GM12878 (cell line): Measurements from ENCODE around the gene HHLA2. TPM values are rescaled to one million over a fixed set of nuclear protein-coding genes. Genes with fewer than 3 reads are reported as not detected.

ENCODE experiments used
- ATAC-seq: fragments of 200-7000 bp; cut with Tn5 transposase; 3 replicates; pipeline ENCODE4 v1.9.1; 2020; ENCODE audit warnings: mild to moderate bottlenecking, moderate library complexity
- BruUV-seq: library from RNA; stranded (reverse); fragments of 400-500 nt; replicated peaks from 2 replicates; lab custom pipeline; 2021; lab: Mats Ljungman, UMichigan
- CTCF ChIA-PET: fragments of 300-600 bp; sonication (Branson Sonifier 250); formaldehyde crosslinking; extraction: SDS; loops from one replicate; lab custom pipeline; 2021; ENCODE audit warnings: inconsistent platforms; lab: Yijun Ruan, JAX
- POLR2A ChIA-PET: fragments of 350-600 bp; formaldehyde crosslinking; extraction: SDS; loops from one replicate; lab custom pipeline; 2021; ENCODE audit warnings: inconsistent platforms; lab: Charles Lee
- RAD21 ChIA-PET: fragments of 300-600 bp; sonication (Branson Sonifier 250); formaldehyde crosslinking; loops from one replicate; lab custom pipeline; 2023; ENCODE audit warnings: antibody characterized with exemption; ENCODE audit not compliant: unreplicated experiment; lab: Charles Lee
- SMC1A ChIA-PET: fragments of 300-600 bp; sonication (Branson Sonifier 250); formaldehyde crosslinking; loops from one replicate; lab custom pipeline; 2023; ENCODE audit not compliant: unreplicated experiment, uncharacterized antibody; lab: Charles Lee
- DNase-seq: peaks from one replicate; pipeline ENCODE4 v3.0.0-alpha.2; 2011; ENCODE audit warnings: low read depth, low spot score
- FAIRE-seq: peaks from 3 replicates; lab custom pipeline; 2011; peaks lifted over from hg19 to GRCh38; lab: Jason Lieb, UNC
- H2AFZ ChIP-seq: 2 replicates; pipeline ENCODE4 v1.6.0; 2011; ENCODE audit warnings: low read depth, low read length, control low read depth; ENCODE audit not compliant: control insufficient read depth
- H3K27ac ChIP-seq: 2 replicates; pipeline ENCODE4 v1.5.1; 2011; ENCODE audit warnings: control low read depth; ENCODE audit not compliant: control insufficient read depth, insufficient read depth
- H3K27me3 ChIP-seq, 2 experiments: replicated peaks in 1 of 2; 2 replicates each; pipeline versions ENCODE4 v1.6.0 to v1.6.1; 2011; ENCODE audit warnings: low read length in 1 of 2; ENCODE audit not compliant: control insufficient read depth in 2 of 2, insufficient read depth in 2 of 2
- H3K36me3 ChIP-seq, 2 experiments: 2 replicates each; pipeline ENCODE4 v1.5.1; 2011; ENCODE audit warnings: low read length in 1 of 2; ENCODE audit not compliant: control insufficient read depth in 2 of 2, insufficient read depth in 2 of 2
- H3K4me1 ChIP-seq: 2 replicates; pipeline ENCODE4 v1.6.1; 2011; ENCODE audit warnings: mild to moderate bottlenecking, low read length, moderate library complexity, mixed read lengths; ENCODE audit not compliant: control insufficient read depth, insufficient read depth
- H3K4me2 ChIP-seq: 2 replicates; pipeline ENCODE4 v1.6.0; 2011; ENCODE audit warnings: control low read depth; ENCODE audit not compliant: control insufficient read depth, insufficient read depth
- H3K4me3 ChIP-seq: fragments of 200-600 bp; sonication (generic); 2 replicates; pipeline ENCODE4 v1.5.1; 2016
- H3K79me2 ChIP-seq: 2 replicates; pipeline ENCODE4 v1.6.0; 2011; ENCODE audit warnings: low read length; ENCODE audit not compliant: control insufficient read depth, insufficient read depth
- H3K9ac ChIP-seq: 2 replicates; pipeline ENCODE4 v1.8.0; 2011; ENCODE audit warnings: low read length, control low read depth, mixed read lengths; ENCODE audit not compliant: control insufficient read depth, insufficient read depth
- H3K9me3 ChIP-seq: replicated peaks from 3 replicates; pipeline ENCODE4 v1.5.1; 2011; ENCODE audit warnings: mild to moderate bottlenecking, low read length; ENCODE audit not compliant: control insufficient read depth, insufficient read depth
- H4K20me1 ChIP-seq: 2 replicates; pipeline ENCODE4 v1.6.0; 2011; ENCODE audit not compliant: control insufficient read depth, insufficient read depth
- ATF7 ChIP-seq: fragments of 450-650 bp; IDR thresholded peaks from 2 replicates; pipeline ENCODE4 v1.6.1; 2016; ENCODE audit warnings: low read depth, mild to moderate bottlenecking
- BMI1 ChIP-seq: fragments of 450-650 bp; IDR thresholded peaks from 2 replicates; pipeline ENCODE4 v1.6.1; 2016; ENCODE audit warnings: mild to moderate bottlenecking, moderate library complexity, borderline replicate concordance
- CHD1 ChIP-seq: IDR thresholded peaks from 2 replicates; pipeline ENCODE4 v1.6.1; 2012; ENCODE audit warnings: low read depth, low read length, improper control_type of control experiment
- CHD4 ChIP-seq: fragments of 200-600 bp; sonication (generic); IDR thresholded peaks from 2 replicates; pipeline ENCODE4 v1.6.1; 2016; ENCODE audit warnings: mild to moderate bottlenecking
- CREM ChIP-seq: IDR thresholded peaks from 2 replicates; pipeline ENCODE4 v1.6.1; 2014; ENCODE audit warnings: antibody characterized with exemption, low read depth
- EED ChIP-seq: sonication (generic); IDR thresholded peaks from 2 replicates; pipeline ENCODE4 v1.6.1; 2016; ENCODE audit warnings: antibody characterized with exemption, low read depth
- ESRRA ChIP-seq: IDR thresholded peaks from 2 replicates; pipeline ENCODE4 v1.6.1; 2012; ENCODE audit warnings: mild to moderate bottlenecking, low read length, improper control_type of control experiment
- FOS ChIP-seq: IDR thresholded peaks from 3 replicates; pipeline ENCODE4 v1.6.1; 2011; ENCODE audit warnings: borderline replicate concordance; ENCODE audit not compliant: insufficient read length; ENCODE audit errors: extremely low read depth
- IRF4 ChIP-seq: IDR thresholded peaks from 2 replicates; pipeline ENCODE4 v1.6.1; 2011; ENCODE audit warnings: low read depth, low read length
- NFIC ChIP-seq: IDR thresholded peaks from 2 replicates; pipeline ENCODE4 v1.6.1; 2012; ENCODE audit warnings: low read depth, mild to moderate bottlenecking, inconsistent platforms, low read length, moderate library complexity
- SIX5 ChIP-seq: IDR thresholded peaks from 2 replicates; pipeline ENCODE4 v1.6.1; 2011; ENCODE audit warnings: mild to moderate bottlenecking, low read depth, low read length, moderate library complexity; ENCODE audit not compliant: severe bottlenecking
- SMC3 ChIP-seq: IDR thresholded peaks from 2 replicates; pipeline ENCODE4 v1.6.1; 2011; ENCODE audit warnings: low read length, improper control_type of control experiment, borderline replicate concordance
- SREBF1 ChIP-seq: IDR thresholded peaks from 2 replicates; pipeline ENCODE4 v1.6.1; 2012; ENCODE audit warnings: mild to moderate bottlenecking, low read length
- ZNF207 ChIP-seq: fragments of 450-650 bp; IDR thresholded peaks from 2 replicates; pipeline ENCODE4 v1.6.1; 2014; ENCODE audit warnings: antibody characterized with exemption, mild to moderate bottlenecking, borderline replicate concordance
- WGBS: methylation state at CpG from one replicate; pipeline ENCODE4 v1.1.6; 2016; ENCODE audit warnings: low lambda C conversion rate; ENCODE audit not compliant: insufficient replicate concordance, insufficient coverage; ENCODE audit errors: missing lambda C conversion rate; 5-methylcytosine and 5-hydroxymethylcytosine counted together
- in situ Hi-C: fragments of 300-500 bp; cut with MboI; formaldehyde crosslinking; loops from 9 replicates; pipeline ENCODE4 v1.14.3; 2018; ENCODE audit warnings: mixed read lengths
- intact Hi-C: fragments of 100-400 bp; cut with micrococcal nuclease; formaldehyde crosslinking; loops from one replicate; pipeline ENCODE4 v1.14.2; 2022; ENCODE audit not compliant: unreplicated experiment
- polyA plus RNA-seq, 11 experiments: library from polyadenylated mRNA; depleted of rRNA in 4 of 11; unstranded in 6 of 11; stranded (reverse) in 5 of 11; fragments of >200 nt; fragmentation: Nextera tagmentation in 4 of 11; fragmentation: Illumina TruSeq in 1 of 11; extraction: Ambion mirVana in 4 of 11; extraction: Trizol in 1 of 11; gene quantifications; 1 replicate in 1 of 11; 2 replicates in 10 of 11; pipeline versions ENCODE4 v1.2.1 to v1.2.3, GENCODE V29; 2011 to 2016; ENCODE audit warnings: inconsistent platforms in 2 of 11, missing spikeins in 2 of 11, low read depth in 1 of 11
- total RNA-seq, 4 experiments: library from RNA; depleted of rRNA in 3 of 4; stranded (reverse); fragments of >200 nt in 3 of 4; fragmentation: Illumina TruSeq in 1 of 4; extraction: Trizol in 1 of 4; gene quantifications; 2 replicates each; pipeline versions ENCODE4 v1.2.1 to v1.2.3, GENCODE V29; 2013 to 2021
- TF ChIP-seq, protein P1 (sequence below): fragments of 450-650 bp; conservative IDR thresholded peaks from 2 replicates; pipeline ENCODE4 v1.6.1; 2017; ENCODE audit warnings: mild to moderate bottlenecking, moderate library complexity
- TF ChIP-seq, protein P2 (sequence below): IDR thresholded peaks from 2 replicates; pipeline ENCODE4 v1.6.1; 2012; ENCODE audit warnings: low read depth, low read length, improper control_type of control experiment
- TF ChIP-seq, protein P3 (sequence below), 3 experiments: IDR thresholded peaks in 2 of 3; conservative IDR thresholded peaks in 1 of 3; 2 replicates each; pipeline ENCODE4 v1.5.1; 2011; ENCODE audit warnings: low read depth in 3 of 3, low read length in 3 of 3, mild to moderate bottlenecking in 3 of 3, control low read depth in 2 of 3, moderate library complexity in 2 of 3, inconsistent platforms in 1 of 3, mixed read lengths in 1 of 3; ENCODE audit not compliant: control insufficient read depth in 2 of 3, insufficient read depth in 1 of 3; ENCODE audit errors: extremely low read depth in 1 of 3

Gene HHLA2
- total and polyA plus RNA-seq, 10 of the 15 experiments (the other 5 are each of a cell fraction or from before 2014, with no cell fraction given): 0.11 to 1.3 (median 0.28) TPM; not detected in 1

DNA sequence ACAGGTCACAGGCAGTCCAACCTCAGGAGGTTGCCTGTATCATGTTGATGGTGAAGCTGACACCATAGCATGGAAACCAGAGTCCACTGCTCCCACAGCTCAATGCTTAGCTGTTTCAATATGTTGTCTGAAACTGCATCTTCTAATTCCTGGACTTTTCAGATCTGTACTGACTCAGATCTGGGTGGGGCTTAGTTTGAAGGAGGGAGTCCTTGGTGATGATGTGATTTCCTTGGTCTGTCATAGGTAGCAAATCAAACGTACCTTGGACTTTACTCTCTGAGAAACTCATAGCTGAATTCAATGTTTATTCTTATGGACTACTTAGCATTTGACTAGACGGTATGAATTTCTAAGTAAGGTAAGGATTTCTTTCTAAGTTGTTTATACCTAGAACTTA is at the start of gene HHLA2 (continued):
- TF ChIP-seq ESRRA (no peak), IRF4 (peak; percentile 24; the same call in 1 of the 2 replicates), ATF7 (no peak)
- TF ChIP-seq, protein P1, sequence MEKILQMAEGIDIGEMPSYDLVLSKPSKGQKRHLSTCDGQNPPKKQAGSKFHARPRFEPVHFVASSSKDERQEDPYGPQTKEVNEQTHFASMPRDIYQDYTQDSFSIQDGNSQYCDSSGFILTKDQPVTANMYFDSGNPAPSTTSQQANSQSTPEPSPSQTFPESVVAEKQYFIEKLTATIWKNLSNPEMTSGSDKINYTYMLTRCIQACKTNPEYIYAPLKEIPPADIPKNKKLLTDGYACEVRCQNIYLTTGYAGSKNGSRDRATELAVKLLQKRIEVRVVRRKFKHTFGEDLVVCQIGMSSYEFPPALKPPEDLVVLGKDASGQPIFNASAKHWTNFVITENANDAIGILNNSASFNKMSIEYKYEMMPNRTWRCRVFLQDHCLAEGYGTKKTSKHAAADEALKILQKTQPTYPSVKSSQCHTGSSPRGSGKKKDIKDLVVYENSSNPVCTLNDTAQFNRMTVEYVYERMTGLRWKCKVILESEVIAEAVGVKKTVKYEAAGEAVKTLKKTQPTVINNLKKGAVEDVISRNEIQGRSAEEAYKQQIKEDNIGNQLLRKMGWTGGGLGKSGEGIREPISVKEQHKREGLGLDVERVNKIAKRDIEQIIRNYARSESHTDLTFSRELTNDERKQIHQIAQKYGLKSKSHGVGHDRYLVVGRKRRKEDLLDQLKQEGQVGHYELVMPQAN: no peak

DNA sequence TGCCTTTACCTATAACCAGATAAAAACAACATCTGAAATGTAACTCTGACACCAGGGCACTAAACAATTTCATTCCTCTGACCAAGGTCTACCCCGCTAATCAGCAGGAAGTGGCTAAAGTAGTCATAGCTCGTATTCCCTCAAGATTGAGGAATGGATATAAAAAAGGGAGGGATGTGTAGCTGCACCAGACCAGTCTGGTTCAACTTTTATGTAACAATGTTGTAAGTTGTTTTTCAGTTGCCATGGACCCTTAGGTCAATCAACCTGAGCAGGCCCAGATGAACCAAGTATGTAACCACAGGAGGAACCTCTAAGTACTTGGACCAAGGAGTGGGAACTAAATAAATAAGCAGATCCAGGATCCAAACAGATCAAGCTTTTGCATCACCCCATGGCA is 45.7 kb upstream of the HHLA2 start:
- ATAC-seq: no peak
- TF ChIP-seq BMI1 (no peak), SREBF1 (no peak), FOS (no peak), EED (no peak), SIX5 (no peak), CHD1 (no peak), CHD4 (no peak), NFIC (no peak), SMC3 (no peak), ZNF207 (no peak), CREM (no peak)
- TF ChIP-seq, protein P2, sequence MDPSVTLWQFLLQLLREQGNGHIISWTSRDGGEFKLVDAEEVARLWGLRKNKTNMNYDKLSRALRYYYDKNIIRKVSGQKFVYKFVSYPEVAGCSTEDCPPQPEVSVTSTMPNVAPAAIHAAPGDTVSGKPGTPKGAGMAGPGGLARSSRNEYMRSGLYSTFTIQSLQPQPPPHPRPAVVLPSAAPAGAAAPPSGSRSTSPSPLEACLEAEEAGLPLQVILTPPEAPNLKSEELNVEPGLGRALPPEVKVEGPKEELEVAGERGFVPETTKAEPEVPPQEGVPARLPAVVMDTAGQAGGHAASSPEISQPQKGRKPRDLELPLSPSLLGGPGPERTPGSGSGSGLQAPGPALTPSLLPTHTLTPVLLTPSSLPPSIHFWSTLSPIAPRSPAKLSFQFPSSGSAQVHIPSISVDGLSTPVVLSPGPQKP: no peak
- TF ChIP-seq, protein P3, sequence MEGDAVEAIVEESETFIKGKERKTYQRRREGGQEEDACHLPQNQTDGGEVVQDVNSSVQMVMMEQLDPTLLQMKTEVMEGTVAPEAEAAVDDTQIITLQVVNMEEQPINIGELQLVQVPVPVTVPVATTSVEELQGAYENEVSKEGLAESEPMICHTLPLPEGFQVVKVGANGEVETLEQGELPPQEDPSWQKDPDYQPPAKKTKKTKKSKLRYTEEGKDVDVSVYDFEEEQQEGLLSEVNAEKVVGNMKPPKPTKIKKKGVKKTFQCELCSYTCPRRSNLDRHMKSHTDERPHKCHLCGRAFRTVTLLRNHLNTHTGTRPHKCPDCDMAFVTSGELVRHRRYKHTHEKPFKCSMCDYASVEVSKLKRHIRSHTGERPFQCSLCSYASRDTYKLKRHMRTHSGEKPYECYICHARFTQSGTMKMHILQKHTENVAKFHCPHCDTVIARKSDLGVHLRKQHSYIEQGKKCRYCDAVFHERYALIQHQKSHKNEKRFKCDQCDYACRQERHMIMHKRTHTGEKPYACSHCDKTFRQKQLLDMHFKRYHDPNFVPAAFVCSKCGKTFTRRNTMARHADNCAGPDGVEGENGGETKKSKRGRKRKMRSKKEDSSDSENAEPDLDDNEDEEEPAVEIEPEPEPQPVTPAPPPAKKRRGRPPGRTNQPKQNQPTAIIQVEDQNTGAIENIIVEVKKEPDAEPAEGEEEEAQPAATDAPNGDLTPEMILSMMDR (IDR thresholded peaks at IDR 0.05 in 2 of 3, conservative IDR thresholded peaks at IDR 0.05 in 1 of 3; ENCODE audit: control insufficient read depth in 2 of 3, extremely low read depth in 1 of 3, insufficient read depth in 1 of 3, low read depth in 3 of 3, low read length in 3 of 3): no peak

More for the DNA sequence above, 45.7 kb upstream of the HHLA2 start:
- in situ Hi-C loops (no loop called here), intact Hi-C loops (no loop called here)
- H3K9me3 ChIP-seq: no peaks in the 10 kb centered on the region
- H3K27me3 ChIP-seq: no peaks in the 10 kb centered on the region
- DNase-seq (no peak), FAIRE-seq (no peak)
- POLR2A ChIA-PET: no interaction called here
- RAD21 ChIA-PET: no interaction called here
- no peaks in the 10 kb centered on the region for H3K79me2 ChIP-seq
- CTCF ChIA-PET: interaction anchor here (0.9 to 1.3 kb wide), 3 partner anchors 11 to 44 kb away, joined by 3 read pairs; no protein-coding TSS in a partner anchor
- H2AFZ ChIP-seq: no peak overlapping the region
- H3K4me2 ChIP-seq: no peak overlapping the region
- no peak overlapping the region for H3K4me3 ChIP-seq
- H3K27ac ChIP-seq: no peak overlapping the region
- WGBS: 62% methylated on average over 2 of the region's 2 CpGs
- no peaks in the 10 kb centered on the region for H4K20me1 ChIP-seq
- H3K4me1 ChIP-seq: no peaks in the 10 kb centered on the region
- H3K9ac ChIP-seq: no peak overlapping the region
- SMC1A ChIA-PET: interaction anchor here (0.6 to 1.2 kb wide), 2 partner anchors 12 to 39 kb away, joined by 3 to 4 read pairs; no protein-coding TSS in a partner anchor
- BruUV-seq: no TSS peak
- H3K36me3 ChIP-seq: no peaks in the 10 kb centered on the region
